HG03064 (cell line): ENCODE results near the gene OPCML.

Source experiments
- ATAC-seq: cut with Tn5 transposase; IDR thresholded peaks from one replicate; pipeline ENCODE4 v1.9.1; 2021; ENCODE audit warnings: low read depth; ENCODE audit not compliant: unreplicated experiment

The OPCML gene

DNA sequence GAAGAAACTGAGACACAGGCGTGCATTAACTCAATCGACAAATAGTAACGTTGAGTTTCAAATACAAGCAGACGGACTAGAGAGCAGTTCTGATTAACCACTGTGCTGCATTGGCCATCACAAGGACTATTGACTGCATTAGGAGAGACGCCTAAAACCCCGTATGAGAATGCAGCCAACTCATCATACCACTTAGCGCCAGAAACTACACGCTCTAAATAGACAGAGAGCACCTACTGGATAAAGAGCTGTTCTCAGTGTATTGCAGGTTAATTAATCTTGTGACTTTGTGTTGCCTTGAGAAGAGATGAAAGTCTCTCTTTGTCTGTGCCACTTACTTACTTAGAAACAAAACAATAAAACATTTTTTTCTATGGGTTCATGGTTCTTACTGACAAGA is 484.0 kb downstream of the OPCML start:
- ATAC-seq, result no peak

DNA sequence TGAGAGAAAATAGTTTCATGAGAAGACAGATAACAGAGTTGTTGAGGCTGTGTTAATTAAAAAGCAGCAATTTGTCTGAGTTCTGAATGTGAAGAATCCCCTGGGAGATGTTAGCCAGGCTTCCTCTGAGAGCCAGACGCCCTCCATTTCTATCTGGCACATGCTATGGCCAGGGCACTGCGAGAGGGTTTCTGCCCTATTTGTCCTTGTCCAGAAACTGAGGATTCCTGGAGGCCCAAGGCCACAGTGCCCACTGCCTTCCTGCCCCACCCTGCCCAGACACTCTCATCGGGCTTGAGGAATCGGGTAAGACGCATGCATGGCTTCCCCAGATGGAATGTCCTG is 484.6 kb downstream of the OPCML start:
- no peak for ATAC-seq

DNA sequence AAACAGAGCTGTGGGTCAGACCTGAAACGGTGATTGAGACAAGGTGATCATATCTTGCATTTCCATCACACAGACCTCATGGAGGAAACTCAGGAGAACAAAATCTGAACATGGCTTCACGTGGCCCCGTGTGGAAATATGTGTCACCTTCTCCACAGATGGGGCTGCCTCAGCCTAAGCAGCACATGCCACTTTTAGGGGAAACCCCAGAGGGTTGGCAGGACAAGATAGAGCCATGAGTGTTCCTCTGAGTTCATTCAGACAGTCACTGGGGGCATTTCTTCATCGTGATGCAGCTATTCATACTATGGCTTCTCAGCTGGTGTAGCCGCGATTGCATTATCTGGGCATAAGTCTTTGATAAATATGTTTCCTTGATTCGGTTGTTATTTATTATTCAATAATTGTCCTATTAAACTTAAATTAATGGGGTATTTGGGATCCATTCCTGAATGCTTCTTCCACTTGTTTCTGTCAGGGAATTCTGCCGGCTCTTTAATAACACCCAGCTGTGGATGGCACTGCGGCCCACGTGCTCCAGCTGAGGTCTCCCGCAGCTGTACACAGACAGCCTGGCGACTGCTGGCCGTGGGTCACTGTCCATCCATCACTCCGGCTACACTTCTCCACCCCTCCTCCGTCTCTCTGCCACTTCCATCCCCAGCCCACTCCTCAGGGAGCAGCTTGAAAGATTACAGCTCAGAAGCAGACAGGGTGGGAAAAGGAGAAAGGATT is 485.1 kb downstream of the OPCML start:
- no peak for ATAC-seq

DNA sequence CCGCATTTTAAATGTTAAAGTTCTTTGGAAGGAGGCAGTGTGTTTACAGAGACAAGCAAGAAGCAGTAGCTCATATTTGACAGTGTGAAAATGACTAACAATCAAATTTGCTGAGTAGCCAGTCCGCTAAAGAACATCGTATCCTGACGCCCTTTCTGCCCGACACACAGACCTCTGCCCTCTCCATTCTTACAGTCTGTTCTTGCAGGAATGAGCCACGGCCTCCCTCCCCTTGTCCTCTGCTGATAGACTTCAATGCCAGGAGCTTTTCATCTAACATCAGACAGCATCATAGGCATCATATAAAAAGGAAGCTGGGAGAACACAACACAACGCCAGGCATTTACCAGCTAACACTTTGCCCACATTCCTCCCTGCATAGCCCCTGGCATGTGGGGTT is 486.0 kb downstream of the OPCML start:
- no peak for ATAC-seq

DNA sequence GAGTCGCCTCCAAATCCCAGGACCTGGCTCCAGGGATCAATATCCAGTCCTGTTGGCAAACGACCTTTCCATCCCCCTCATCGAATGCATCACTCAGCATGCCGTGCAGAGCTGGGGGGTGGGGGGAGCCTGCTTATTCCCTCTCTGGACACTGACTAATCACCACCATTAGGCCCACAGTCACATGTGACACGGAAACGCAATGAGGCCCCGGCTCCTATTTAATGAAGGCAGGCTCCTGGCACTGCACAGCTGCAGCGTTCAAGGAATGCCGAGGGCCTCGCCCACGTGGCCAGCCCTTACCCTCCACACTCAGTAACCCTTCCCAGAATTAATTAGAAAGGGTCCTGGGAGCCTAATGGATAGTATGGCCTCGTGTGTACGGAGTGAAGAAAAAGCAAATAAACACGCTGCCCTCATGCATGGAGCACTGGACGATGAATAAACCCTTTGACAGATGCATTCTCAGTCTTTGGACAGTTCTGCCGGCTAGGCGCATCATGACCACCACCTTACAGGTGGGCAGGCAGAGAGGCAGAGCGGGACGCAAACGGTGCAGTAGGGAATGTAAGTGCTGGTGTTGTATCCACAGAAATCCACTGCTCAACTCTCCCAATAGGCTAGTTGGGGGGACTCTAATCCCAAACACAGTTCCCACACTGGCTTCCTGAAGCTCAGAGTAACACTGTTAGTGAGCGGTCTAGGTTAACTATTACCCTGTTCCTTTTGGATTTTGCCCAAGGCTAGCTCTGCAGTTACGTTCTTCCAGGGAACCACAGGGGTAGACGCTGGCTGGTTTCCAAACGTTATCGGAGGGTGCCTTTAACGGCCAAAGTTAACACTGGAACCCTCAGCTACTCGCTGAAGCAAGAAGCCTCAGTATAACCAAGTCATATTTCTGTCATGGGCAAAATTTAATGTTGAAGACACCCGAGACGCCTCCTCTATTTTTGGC is 490.1 kb downstream of the OPCML start:
- ATAC-seq, result no peak

DNA sequence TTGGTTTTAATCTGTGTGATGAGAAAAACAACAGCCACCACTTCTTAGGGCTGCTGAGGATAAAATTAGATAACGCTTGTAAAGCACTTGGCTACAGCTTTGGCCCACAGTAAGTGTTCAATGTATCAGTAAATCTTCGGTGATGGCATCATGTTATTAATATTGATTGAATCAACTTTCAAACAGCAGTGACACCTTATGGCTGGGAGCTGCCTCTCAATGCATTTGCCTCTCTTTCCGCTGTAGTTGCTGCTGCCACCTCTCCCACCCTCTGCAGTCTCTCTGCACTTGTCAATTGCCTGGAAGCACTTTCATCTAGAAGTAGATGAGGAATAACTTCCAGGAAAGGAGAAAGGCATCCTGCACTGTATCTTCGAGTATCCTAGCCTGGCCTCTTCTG is 491.1 kb downstream of the OPCML start:
- no peak for ATAC-seq

DNA sequence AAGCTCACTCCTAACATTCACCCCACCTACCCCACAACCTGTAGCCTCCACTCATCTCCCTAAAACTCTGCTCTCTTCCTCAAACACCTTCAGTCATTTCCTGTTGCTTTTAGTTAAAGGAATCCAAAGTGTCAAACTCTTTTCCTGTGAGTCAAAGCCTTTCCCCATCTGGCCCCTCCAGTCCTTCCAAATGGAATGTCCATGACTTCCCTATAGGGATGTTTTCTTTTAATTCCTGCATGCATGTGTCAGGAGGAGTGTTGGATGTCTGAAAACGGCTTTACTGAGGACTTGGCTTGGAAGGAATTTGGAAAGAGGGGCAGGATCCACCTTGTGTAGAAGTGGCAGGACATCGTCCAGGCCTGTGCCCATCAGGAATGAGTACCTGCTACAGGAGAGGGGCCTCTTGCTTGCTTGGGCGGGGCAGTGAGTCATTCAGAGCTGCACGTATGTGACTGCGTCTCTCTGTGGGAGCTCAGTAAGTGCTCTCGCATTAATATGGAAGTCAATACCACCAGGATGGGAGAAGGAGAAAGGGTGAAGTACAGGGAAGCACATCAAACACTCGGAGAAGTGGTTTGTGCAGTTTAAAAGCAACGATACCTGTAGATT is 491.9 kb downstream of the OPCML start:
- ATAC-seq, result no peak

DNA sequence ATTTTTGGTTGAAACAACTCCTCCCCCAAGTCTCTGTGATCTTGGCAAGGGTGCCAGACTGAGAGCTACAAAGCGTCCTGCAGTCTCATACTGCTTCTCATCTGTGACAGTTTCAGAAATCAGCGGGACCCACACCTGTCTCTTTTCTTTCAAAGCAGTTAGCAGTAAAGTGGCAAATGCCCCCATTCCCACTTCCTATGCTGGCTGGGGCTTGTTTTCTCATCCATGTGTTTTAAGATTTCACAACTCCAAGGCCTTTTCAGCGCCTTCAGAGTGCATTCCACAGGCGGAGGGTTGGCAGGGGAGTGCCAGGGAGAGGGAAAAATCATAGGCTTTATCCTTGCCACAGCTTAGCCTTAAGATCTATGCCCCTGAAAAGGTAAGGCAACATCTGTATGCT is 493.5 kb downstream of the OPCML start:
- ATAC-seq, result no peak

DNA sequence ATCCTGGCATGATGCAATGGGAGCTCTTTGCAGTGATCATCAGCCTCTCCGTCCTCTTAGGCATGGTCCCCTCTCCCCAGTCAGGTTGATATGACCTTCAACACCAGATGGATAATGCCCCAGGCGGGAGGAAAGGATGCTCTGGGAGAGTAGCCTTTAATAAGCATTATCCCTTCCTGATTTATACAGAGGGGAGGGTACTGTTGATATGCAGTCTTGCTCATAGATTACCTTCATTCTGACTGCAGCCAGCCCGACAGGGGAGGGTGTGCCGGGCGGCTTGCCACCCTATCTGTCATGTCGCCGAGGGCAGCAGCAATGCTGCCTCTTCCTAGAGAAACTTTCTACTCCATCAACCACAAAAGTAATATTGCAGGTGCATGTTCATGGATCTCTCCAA is 497.4 kb downstream of the OPCML start:
- no peak for ATAC-seq

DNA sequence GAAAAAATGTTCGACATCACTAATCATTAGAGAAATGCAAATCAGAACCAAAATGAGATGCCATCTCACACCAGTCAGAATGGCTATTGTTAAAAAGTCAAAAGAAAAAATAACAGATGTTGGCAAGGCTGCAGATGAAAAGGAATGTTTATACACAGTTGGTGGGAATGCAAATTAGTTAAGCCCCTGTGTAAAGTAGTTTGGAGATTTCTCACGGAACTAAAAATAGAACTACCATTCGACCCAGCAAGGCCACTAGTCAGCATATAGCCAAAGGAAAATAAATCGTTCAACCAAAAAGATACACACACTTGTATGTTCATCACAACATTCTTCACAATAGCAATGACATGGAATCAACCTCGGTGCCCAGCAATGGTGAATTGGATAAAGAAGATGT is 503.2 kb downstream of the OPCML start:
- no peak for ATAC-seq

DNA sequence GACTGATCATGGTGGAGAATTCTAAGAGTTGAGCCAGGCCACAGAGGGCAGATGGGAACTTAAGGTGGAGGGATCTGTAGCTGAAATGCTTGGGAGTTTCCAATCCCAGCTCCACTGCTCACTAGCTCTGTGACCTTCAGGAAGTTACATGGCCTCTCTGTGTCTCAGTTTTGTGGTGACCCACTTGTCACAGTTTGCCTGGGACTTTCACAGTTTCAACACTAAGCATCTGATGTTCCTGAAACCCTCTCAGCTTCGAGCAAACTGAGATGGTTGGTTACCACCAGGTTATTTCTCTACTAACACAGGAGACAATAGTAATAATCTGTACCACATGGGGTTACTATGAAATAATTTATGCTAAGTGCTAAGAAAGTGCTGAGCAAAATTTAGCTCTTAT is 505.3 kb downstream of the OPCML start:
- no peak for ATAC-seq

DNA sequence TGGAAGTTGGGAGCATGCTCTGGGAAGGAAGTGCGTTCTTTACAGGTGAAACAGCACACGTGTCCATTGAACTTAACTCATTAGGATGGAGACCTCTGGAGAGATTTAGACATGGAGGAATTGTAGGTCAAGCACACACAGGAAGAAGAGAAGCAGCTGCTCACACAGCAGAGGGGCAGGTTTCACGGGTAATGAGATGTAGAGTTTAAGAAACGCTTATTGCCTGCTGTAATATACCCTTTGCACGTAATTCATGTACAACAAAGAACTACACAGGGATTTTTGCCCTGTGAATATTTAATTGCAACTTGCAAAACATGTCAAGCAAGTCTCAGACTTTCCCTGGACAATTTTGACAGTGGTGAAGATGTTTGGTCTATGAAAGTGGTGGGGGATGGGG is 508.0 kb downstream of the OPCML start:
- no peak for ATAC-seq

DNA sequence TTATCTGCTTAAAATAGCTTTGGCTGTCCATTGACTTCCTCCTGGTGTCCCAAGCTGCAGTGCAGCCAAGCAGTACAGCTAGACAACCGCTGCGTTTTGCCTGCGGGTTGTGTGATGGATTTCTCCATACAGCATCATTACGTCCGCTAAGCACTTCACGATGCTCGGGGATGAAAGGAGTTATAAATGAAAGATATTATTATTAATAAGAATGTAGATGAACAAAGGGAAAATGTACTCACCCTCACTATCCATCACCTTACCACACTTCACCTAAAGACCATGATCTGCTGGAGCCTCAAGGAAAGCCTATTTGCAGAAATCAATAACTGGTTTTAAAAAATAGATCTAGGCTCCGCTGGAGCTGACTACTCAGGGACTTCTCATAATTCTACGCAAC is 509.1 kb downstream of the OPCML start:
- ATAC-seq, result no peak

DNA sequence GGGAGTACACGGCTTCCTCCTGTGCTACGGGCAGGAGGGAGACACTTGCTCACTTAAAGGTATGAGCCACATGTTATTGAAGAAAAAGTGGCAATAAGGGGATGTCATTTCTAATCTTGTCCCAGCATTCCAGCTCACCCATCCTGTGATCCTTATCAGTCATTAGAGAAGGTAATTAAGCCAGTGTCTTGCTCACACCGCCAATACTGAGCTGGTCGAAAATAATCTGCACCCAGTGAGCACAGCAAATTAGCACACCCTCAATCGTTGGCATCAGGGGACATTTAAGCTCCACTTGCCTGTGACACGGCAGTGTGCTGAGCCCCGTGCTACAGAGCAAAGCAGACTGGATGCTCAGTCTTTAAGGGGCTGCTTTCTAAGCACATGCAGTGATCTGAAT is 510.7 kb downstream of the OPCML start:
- no peak for ATAC-seq

DNA sequence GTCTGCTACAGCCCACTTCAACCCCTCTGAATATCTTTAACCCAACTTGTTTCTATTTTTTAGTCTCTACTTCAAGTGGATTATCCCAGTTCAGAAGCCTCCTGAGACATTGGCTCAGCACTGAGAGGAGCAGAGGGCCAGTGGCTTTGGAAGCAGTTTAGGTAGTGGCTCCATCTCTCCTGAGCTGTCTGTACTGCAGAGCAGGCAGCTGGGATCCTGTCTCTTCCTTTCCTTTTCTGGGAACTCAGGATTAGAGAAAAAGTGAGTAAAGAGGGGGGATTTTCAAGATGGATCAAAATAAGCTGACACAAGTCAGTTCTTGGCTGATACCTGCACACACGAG is 512.0 kb downstream of the OPCML start:
- ATAC-seq, result no peak

DNA sequence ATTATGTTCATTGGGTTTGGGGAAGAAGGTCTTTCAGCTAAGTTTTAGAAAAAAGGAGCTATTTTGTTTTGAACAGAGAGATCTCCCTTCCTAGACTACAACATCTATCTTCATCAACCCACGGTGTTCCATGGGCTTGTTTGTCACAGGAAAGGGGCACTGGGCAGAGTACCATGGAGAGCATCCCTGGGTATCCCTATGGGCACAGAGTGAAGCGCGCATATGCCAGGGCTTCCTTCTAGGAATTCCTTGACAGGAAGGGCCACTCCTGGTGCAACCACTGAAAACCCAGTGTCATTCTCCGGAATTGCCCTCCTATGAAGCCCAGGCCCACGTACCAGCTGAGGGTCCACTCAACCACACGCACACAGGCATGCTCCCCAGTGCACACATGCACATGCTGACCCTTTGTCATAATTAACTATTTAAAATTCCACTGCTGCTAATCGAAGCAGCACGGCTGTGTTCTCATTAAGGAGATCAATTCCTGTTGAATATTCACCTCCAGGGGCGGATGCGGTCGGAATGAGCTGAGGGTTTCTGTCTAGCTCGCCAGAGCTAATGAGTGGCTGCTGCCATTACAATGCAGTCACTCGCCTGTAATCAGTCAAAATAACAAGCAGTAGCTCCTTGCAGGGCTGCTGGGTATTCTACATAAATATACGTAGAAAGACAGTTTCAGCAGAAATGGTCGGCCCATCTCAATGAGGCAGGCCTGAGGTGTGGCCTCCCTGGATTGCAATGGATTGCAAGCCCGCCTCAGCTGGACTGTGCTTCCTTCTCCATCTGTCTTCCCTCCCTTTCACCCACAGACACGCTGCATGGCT is 512.5 kb downstream of the OPCML start:
- ATAC-seq, result no peak

DNA sequence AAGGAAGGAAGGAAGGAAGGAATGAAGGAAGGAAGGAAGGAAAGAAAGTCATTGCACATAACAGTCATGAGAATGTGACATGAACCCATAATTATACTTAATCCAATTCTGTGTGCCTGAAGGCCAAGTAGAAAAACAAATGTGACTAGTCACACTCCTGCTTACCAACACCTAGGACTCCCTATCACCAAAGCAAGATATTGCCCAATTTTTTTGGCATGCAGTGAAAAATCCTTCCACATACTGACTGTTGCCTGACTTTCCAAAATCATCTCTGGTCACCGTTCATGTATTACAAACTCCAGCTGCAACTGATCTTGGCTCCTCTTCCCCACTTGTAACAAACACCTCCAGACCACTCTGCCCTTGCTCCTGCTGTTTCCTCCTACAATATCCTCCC is 516.8 kb downstream of the OPCML start:
- no peak for ATAC-seq

DNA sequence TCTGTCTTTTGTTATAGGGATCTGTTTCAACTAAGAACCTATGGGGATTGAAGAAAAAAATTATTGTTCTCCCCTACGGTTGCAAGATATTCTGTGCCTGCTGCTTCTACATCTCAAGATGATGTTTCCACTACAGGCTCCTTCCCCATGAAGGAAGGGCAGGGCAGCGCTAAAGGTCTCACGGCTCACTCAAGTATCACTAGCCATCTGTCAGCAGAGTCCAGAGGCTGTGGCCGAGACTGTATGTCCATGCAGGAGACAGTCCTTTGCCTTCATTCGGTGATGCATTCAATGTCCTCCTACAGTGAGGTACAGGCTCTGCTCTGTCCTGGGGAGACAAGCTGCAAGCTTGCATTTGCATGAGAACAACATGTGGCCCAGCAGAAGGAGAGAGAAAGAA is 518.0 kb downstream of the OPCML start:
- no peak for ATAC-seq

DNA sequence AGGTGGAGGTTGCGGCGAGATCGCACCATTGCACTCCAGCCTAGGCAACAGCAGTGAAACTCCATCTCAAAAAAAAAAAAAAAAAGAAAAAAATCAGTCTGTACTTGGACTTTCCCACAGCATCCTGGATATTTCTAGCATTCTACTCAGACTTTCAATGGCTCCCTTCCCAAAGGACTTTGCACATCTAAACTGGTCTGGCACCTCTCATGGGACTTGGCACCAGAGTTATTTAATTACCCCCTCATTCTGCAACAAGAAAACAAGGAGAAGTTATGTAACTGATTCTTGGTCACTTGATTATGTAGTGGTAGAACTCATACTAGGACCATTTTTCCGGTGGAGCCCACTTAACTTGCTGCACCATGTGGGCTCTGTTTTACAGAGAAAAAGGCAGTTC is 519.5 kb downstream of the OPCML start:
- ATAC-seq, result no peak

DNA sequence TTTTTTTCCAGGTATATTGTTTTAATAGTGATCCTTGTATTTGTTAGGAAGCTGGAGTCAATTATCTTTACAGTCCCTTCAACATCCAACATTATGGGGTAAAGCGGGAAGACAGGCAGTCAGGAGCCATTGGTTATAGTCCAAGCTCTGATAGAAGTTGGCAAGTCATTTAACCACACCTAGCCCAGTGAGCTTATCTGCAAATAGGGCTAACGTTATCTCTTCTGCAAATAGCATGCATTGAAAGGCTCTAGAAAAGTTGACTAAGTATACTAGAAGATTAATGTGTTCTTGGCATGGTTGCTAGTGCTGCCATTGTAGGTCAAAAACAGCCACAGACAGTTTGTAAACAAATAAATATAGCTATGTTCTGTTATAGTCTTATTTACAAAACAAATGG is 520.7 kb downstream of the OPCML start:
- no peak for ATAC-seq

DNA sequence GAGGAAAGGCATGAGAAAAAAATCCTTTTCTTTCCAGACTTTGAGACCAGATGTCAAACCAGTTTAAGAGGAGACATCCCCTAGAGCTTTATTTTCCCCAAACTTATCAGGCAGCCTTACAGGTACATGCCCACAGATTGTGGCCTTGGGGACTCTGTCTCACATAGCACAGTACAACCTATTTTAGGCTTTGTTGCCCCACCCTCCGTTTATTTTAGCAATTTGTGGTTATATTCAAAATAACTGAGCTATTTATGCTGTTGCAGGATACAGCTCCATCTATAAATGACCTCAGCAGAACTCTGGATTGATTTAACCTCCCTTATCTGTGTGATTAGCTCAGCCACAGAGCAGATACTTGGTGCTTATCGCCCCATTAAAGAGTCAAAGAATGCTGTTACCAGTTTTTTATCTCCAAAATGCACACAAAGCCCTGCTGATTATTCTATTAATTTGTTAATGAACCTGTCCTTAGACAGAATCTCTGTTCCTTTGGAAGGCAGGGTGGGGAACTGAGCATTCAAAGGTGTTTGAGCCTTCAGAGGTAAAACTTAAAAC is 525.2 kb downstream of the OPCML start:
- no peak for ATAC-seq
